Dorsolateral prefrontal cortex (tissue), 118 donors: ENCODE measurements around the gene PHIP. TPM values are rescaled to one million over a fixed set of nuclear protein-coding genes. Genes with fewer than 3 reads are reported as not detected.

Source experiments
- total RNA-seq, 120 experiments: library from RNA; stranded (reverse); gene quantifications; one replicate each; pipeline versions ENCODE4 v1.2.3 to v1.2.4, GENCODE V29; 2022

PHIP gene
- total RNA-seq, 120 experiments from 2014 or later: 28.1 to 46.6 (median 34.7) TPM

Other genes with a start within 250 kb of the PHIP start
- gene IRAK1BP1, start 210.7 kb downstream of the PHIP start, total RNA-seq: 10 to 100 TPM in 60 of 120 experiments, 1 to 10 TPM in 60; 5.5 to 15.5 (median 10.0) TPM
- 10 to 100 TPM; 49.1 to 92.1 (median 71.7) TPM for gene HMGN3, start 156.4 kb upstream of the PHIP start, total RNA-seq